Uterus (tissue), 4 donors: ENCODE measurements around the gene ACVR1. TPM values are rescaled to one million over a fixed set of nuclear protein-coding genes. Genes with fewer than 3 reads are reported as not detected.

Experiments used
- DNase-seq, 2 donors: peaks; one replicate each; pipeline ENCODE4 v3.0.0-alpha.2; 2019 to 2020
- H3K27ac ChIP-seq, 2 donors: fragments of 200-600 bp; sonication (generic); 1 replicate in 1 of 2; 2 replicates in 1 of 2; pipeline ENCODE4 v1.5.1; 2016 to 2018
- H3K27me3 ChIP-seq, 2 donors: fragments of 200-600 bp; sonication (generic); one replicate each; pipeline ENCODE4 v1.5.1; 2018 to 2019; ENCODE audit warnings: control low read depth in 1 of 2
- H3K36me3 ChIP-seq, 2 donors: fragments of 200-600 bp; sonication (generic); one replicate each; pipeline ENCODE4 v1.5.1; 2019; ENCODE audit warnings: control low read depth in 1 of 2
- H3K4me1 ChIP-seq, 2 donors: fragments of 200-600 bp; sonication (generic); one replicate each; pipeline ENCODE4 v1.5.1; 2018 to 2019; ENCODE audit warnings: control low read depth in 1 of 2
- H3K4me3 ChIP-seq, 2 donors: fragments of 200-600 bp; sonication (generic); 1 replicate in 1 of 2; 2 replicates in 1 of 2; pipeline ENCODE4 v1.5.1; 2018 to 2019; ENCODE audit warnings: mild to moderate bottlenecking in 1 of 2
- H3K9me3 ChIP-seq, 2 donors: fragments of 200-600 bp; sonication (generic); one replicate each; pipeline ENCODE4 v1.5.1; 2019; ENCODE audit warnings: control low read depth in 1 of 2
- CTCF ChIP-seq, 4 experiments: fragments of 200-600 bp in 2 of 4; fragments of 450-650 bp in 2 of 4; sonication (generic) in 2 of 4; IDR thresholded peaks; one replicate each; pipeline ENCODE4 v1.5.1; 2016 to 2019; ENCODE audit warnings: antibody characterized with exemption in 4 of 4, mild to moderate bottlenecking in 2 of 4, moderate library complexity in 1 of 4
- POLR2A ChIP-seq, 2 donors: fragments of 450-650 bp; IDR thresholded peaks; one replicate each; pipeline ENCODE4 v1.6.1; 2016; ENCODE audit warnings: antibody characterized with exemption in 2 of 2, mild to moderate bottlenecking in 1 of 2, moderate library complexity in 1 of 2
- intact Hi-C: fragments of 100-400 bp; cut with DNase I; formaldehyde crosslinking; loops from one replicate; pipeline ENCODE4 v1.15.1; 2023; ENCODE audit warnings: low total_unique reads
- total RNA-seq, 4 donors: library from RNA; depleted of rRNA in 3 of 4; stranded (reverse); fragments of >200 nt in 3 of 4; gene quantifications; one replicate each; pipeline versions ENCODE4 v1.1.0 to v1.2.4, GENCODE V29; 2014 to 2023
- donor health status: DM: yes; HTN: yes; CAD: no.

The ACVR1 gene
- total RNA-seq, 4 donors from 2014 or later, result 30.3 to 398 (median 46.7) TPM

GRCh38 chr2:157790780-157791179 is 85.3 kb downstream of the ACVR1 start:
- Histone ChIP-seq H3K4me3 (no peak overlapping the region), H3K4me1 (peaks cover 0 to 2% of the 10 kb centered on the region in 2 donors), H3K9me3 (no peaks in the 10 kb centered on the region), H3K27ac (no peak overlapping the region), H3K36me3 (no peaks in the 10 kb centered on the region), H3K27me3 (no peaks in the 10 kb centered on the region)
- DNase-seq, result no peak
- TF ChIP-seq CTCF (IDR thresholded peaks at IDR 0.05) (no peak), POLR2A (IDR thresholded peaks at IDR 0.05) (no peak)
- intact Hi-C loops, result no loop called here

GRCh38 chr2:157789933-157790511 is 86.1 kb downstream of the ACVR1 start:
- Histone ChIP-seq H3K27me3 (no peaks in the 10 kb centered on the region), H3K27ac (peak overlapping the region in 1 of 2 donors; percentile 5), H3K4me3 (no peak overlapping the region), H3K4me1 (peaks cover 0 to 5% of the 10 kb centered on the region in 2 donors), H3K36me3 (no peaks in the 10 kb centered on the region), H3K9me3 (no peaks in the 10 kb centered on the region)
- intact Hi-C loops, result no loop called here
- TF ChIP-seq CTCF (IDR thresholded peaks at IDR 0.05), result no peak
- TF ChIP-seq POLR2A (IDR thresholded peaks at IDR 0.05), result no peak
- peak in 1 of 2 donors; percentile 20 for DNase-seq

- no peaks in the 10 kb centered on the region for H3K27me3 ChIP-seq
- H3K36me3 ChIP-seq, result no peaks in the 10 kb centered on the region
- TF ChIP-seq POLR2A (IDR thresholded peaks at IDR 0.05) (no peak), CTCF (IDR thresholded peaks at IDR 0.05) (no peak)
- DNase-seq, result no peak
- H3K4me1 ChIP-seq, result peaks cover 0 to 5% of the 10 kb centered on the region in 2 donors
- peak overlapping the region in 1 of 2 donors; percentile 7 for H3K27ac ChIP-seq
- intact Hi-C loops, result no loop called here
- no peaks in the 10 kb centered on the region for H3K9me3 ChIP-seq
- no peak overlapping the region for H3K4me3 ChIP-seq
Observed at GRCh38 chr2:157789256-157789655, 86.9 kb downstream of the ACVR1 start.

- Histone ChIP-seq H3K36me3 (no peaks in the 10 kb centered on the region), H3K4me3 (no peak overlapping the region), H3K27me3 (no peaks in the 10 kb centered on the region), H3K27ac (peak overlapping the region in 1 of 2 donors; percentile 37), H3K4me1 (peaks cover 0 to 5% of the 10 kb centered on the region in 2 donors), H3K9me3 (no peaks in the 10 kb centered on the region)
- intact Hi-C loops, result no loop called here
- DNase-seq, result no peak
- no peak for TF ChIP-seq CTCF (IDR thresholded peaks at IDR 0.05)
- no peak for TF ChIP-seq POLR2A (IDR thresholded peaks at IDR 0.05)
Observed at GRCh38 chr2:157788201-157788600, 87.9 kb downstream of the ACVR1 start.

- Histone ChIP-seq H3K9me3 (no peaks in the 10 kb centered on the region), H3K4me1 (peaks cover 0 to 5% of the 10 kb centered on the region in 2 donors), H3K36me3 (no peaks in the 10 kb centered on the region), H3K27ac (peak overlapping the region in 1 of 2 donors; percentile 37), H3K27me3 (no peaks in the 10 kb centered on the region), H3K4me3 (no peak overlapping the region)
- intact Hi-C loops, result no loop called here
- no peak for DNase-seq
- TF ChIP-seq CTCF (IDR thresholded peaks at IDR 0.05), result no peak
Observed at GRCh38 chr2:157787364-157787938, 88.7 kb downstream of the ACVR1 start.
